H1 (cell line): ENCODE results near the gene NADSYN1. TPM values are rescaled to one million over a fixed set of nuclear protein-coding genes. Genes with fewer than 3 reads are reported as not detected.
A peak's percentile ranks its signal among the peaks of the same experiment; 100 is the strongest.

ENCODE experiments used
- CTCF ChIA-PET: fragments of 300-600 bp; sonication (Branson Sonifier 250); formaldehyde crosslinking; loops from one replicate; lab custom pipeline; 2021; ENCODE audit not compliant: partially characterized antibody; lab: Charles Lee
- POLR2A ChIA-PET: fragments of 300-600 bp; sonication (Branson Sonifier 250); formaldehyde crosslinking; loops from one replicate; lab custom pipeline; 2021; ENCODE audit warnings: inconsistent platforms; ENCODE audit not compliant: partially characterized antibody; lab: Charles Lee
- DNase-seq, 2 experiments: peaks; one replicate each; pipeline versions ENCODE4 v3.0.0 to v3.0.0-alpha.2; 2010 to 2022; ENCODE audit warnings: low spot score in 2 of 2, low read depth in 1 of 2, mixed read lengths in 1 of 2
- FAIRE-seq: peaks from 2 replicates; lab custom pipeline; 2011; peaks lifted over from hg19 to GRCh38; lab: Jason Lieb, UNC
- H2AFZ ChIP-seq: 2 replicates; pipeline ENCODE4 v1.8.1; 2012; ENCODE audit warnings: low read length, inconsistent platforms
- H2AK5ac ChIP-seq: 2 replicates; pipeline ENCODE4 v1.6.1; 2013; ENCODE audit warnings: low read depth, low read length
- H2BK120ac ChIP-seq: replicated peaks from 2 replicates; pipeline ENCODE3; 2013; ENCODE audit warnings: low read depth, low read length, inconsistent platforms
- H2BK12ac ChIP-seq: 2 replicates; pipeline ENCODE4 v1.6.1; 2013; ENCODE audit warnings: low read depth, low read length
- H2BK15ac ChIP-seq: 2 replicates; pipeline ENCODE4 v1.6.1; 2013; ENCODE audit warnings: low read length
- H2BK20ac ChIP-seq: 2 replicates; pipeline ENCODE4 v1.6.1; 2013; ENCODE audit warnings: low read length
- H2BK5ac ChIP-seq: 2 replicates; pipeline ENCODE4 v1.6.1; 2013; ENCODE audit warnings: low read depth, low read length
- H3K14ac ChIP-seq: 2 replicates; pipeline ENCODE4 v1.6.1; 2013; ENCODE audit warnings: inconsistent platforms; ENCODE audit not compliant: insufficient read length
- H3K18ac ChIP-seq: 2 replicates; pipeline ENCODE4 v1.6.1; 2013; ENCODE audit warnings: low read length; ENCODE audit errors: extremely low read depth
- H3K23ac ChIP-seq: 2 replicates; pipeline ENCODE4 v1.6.1; 2013; ENCODE audit warnings: inconsistent platforms; ENCODE audit not compliant: insufficient read length
- H3K23me2 ChIP-seq: 2 replicates; pipeline ENCODE4 v1.6.1; 2013; ENCODE audit warnings: low read depth, low read length
- H3K27ac ChIP-seq: 2 replicates; pipeline ENCODE4 v1.6.1; 2011; ENCODE audit warnings: low read depth, low read length, inconsistent platforms
- H3K27me3 ChIP-seq, 4 experiments: replicated peaks in 1 of 4; 1 replicate in 1 of 4; 2 replicates in 3 of 4; pipeline versions ENCODE4 v1.6.1 to v1.8.1; 2011 to 2013; ENCODE audit warnings: low read length in 3 of 4, mild to moderate bottlenecking in 3 of 4, inconsistent platforms in 2 of 4, mixed read lengths in 2 of 4, moderate library complexity in 1 of 4; ENCODE audit not compliant: control insufficient read depth in 3 of 4, insufficient read depth in 3 of 4; ENCODE audit errors: extremely low read depth in 1 of 4
- H3K36me3 ChIP-seq, 4 experiments: 2 replicates each; pipeline versions ENCODE4 v1.6.1 to v1.8.1; 2011 to 2013; ENCODE audit warnings: mild to moderate bottlenecking in 4 of 4, low read length in 3 of 4, moderate library complexity in 2 of 4, control low read depth in 1 of 4, inconsistent platforms in 1 of 4; ENCODE audit not compliant: insufficient read depth in 4 of 4, control insufficient read depth in 2 of 4
- H3K4ac ChIP-seq: replicated peaks from 2 replicates; pipeline ENCODE3; 2013; ENCODE audit warnings: low read length, low read depth, mixed read lengths, inconsistent platforms; ENCODE audit not compliant: insufficient read length
- H3K4me1 ChIP-seq, 4 experiments: replicated peaks in 1 of 4; 1 replicate in 1 of 4; 2 replicates in 3 of 4; pipeline versions ENCODE4 v1.6.1 to v1.8.1; 2011 to 2013; ENCODE audit warnings: low read length in 3 of 4, inconsistent platforms in 2 of 4, mixed read lengths in 1 of 4; ENCODE audit not compliant: insufficient read depth in 4 of 4, control insufficient read depth in 3 of 4
- H3K4me2 ChIP-seq, 2 experiments: 2 replicates each; pipeline versions ENCODE4 v1.6.1 to v1.8.1; 2011 to 2013; ENCODE audit warnings: low read depth in 2 of 2, low read length in 2 of 2, control low read depth in 1 of 2, inconsistent platforms in 1 of 2, mild to moderate bottlenecking in 1 of 2; ENCODE audit not compliant: insufficient read depth in 1 of 2
- H3K4me3 ChIP-seq, 4 experiments: fragments of 200-600, 300-600 bp in 1 of 4; sonication (generic), shearing (Covaris generic), sonication (Bioruptor Twin) in 1 of 4; 2 replicates each; pipeline versions ENCODE4 v1.5.1 to v1.8.1; 2011 to 2016; ENCODE audit warnings: low read length in 4 of 4, low read depth in 3 of 4, control low read depth in 2 of 4, inconsistent platforms in 2 of 4, mild to moderate bottlenecking in 2 of 4, mixed read lengths in 1 of 4, moderate library complexity in 1 of 4; ENCODE audit not compliant: insufficient read depth in 2 of 4; ENCODE audit errors: extremely low read depth in 1 of 4
- H3K56ac ChIP-seq: replicated peaks from 2 replicates; pipeline ENCODE3; 2013; ENCODE audit warnings: low read depth, mild to moderate bottlenecking, mixed read lengths, low read length, inconsistent platforms; ENCODE audit not compliant: insufficient read length
- H3K79me1 ChIP-seq: 2 replicates; pipeline ENCODE4 v1.6.1; 2013; ENCODE audit warnings: low read depth, low read length, control low read depth
- H3K79me2 ChIP-seq, 2 experiments: 2 replicates each; pipeline versions ENCODE4 v1.6.1 to v1.8.1; 2012 to 2013; ENCODE audit warnings: low read length in 2 of 2, mild to moderate bottlenecking in 2 of 2, inconsistent platforms in 1 of 2; ENCODE audit not compliant: insufficient read depth in 2 of 2, control insufficient read depth in 1 of 2
- H3K9ac ChIP-seq, 4 experiments: replicated peaks in 1 of 4; 1 replicate in 1 of 4; 2 replicates in 3 of 4; pipeline versions ENCODE4 v1.6.1 to v1.8.1; 2011 to 2013; ENCODE audit warnings: low read depth in 3 of 4, low read length in 3 of 4, control low read depth in 2 of 4, mild to moderate bottlenecking in 2 of 4, moderate library complexity in 2 of 4, inconsistent platforms in 1 of 4; ENCODE audit errors: extremely low read depth in 1 of 4
- H3K9me3 ChIP-seq, 2 experiments: 2 replicates each; pipeline versions ENCODE4 v1.6.1 to v1.8.1; 2012 to 2013; ENCODE audit warnings: mild to moderate bottlenecking in 2 of 2, moderate library complexity in 2 of 2, control low read depth in 1 of 2, inconsistent platforms in 1 of 2, low read depth in 1 of 2, low read length in 1 of 2, mixed read lengths in 1 of 2; ENCODE audit not compliant: insufficient read depth in 2 of 2
- H4K20me1 ChIP-seq, 2 experiments: replicated peaks in 1 of 2; 2 replicates each; pipeline versions ENCODE3 to v1.8.1; 2011 to 2013; ENCODE audit warnings: inconsistent platforms in 2 of 2, low read length in 2 of 2, mild to moderate bottlenecking in 1 of 2; ENCODE audit not compliant: insufficient read depth in 2 of 2, control insufficient read depth in 1 of 2
- H4K5ac ChIP-seq: 2 replicates; pipeline ENCODE4 v1.6.1; 2013; ENCODE audit warnings: low read length, low read depth, mixed read lengths, inconsistent platforms; ENCODE audit not compliant: insufficient read length
- H4K8ac ChIP-seq: 2 replicates; pipeline ENCODE4 v1.8.0; 2013; ENCODE audit warnings: mild to moderate bottlenecking, moderate library complexity, low read length, inconsistent platforms; ENCODE audit not compliant: insufficient read depth; ENCODE audit errors: extremely low read depth
- H4K91ac ChIP-seq: replicated peaks from 2 replicates; pipeline ENCODE3; 2013; ENCODE audit warnings: low read length, mixed read lengths, inconsistent platforms; ENCODE audit not compliant: insufficient read length
- CTBP2 ChIP-seq: IDR thresholded peaks from 2 replicates; pipeline ENCODE4 v1.7.0; 2011; ENCODE audit warnings: borderline replicate concordance, mild to moderate bottlenecking, moderate library complexity, mixed read lengths, low read length; ENCODE audit not compliant: insufficient read depth, insufficient read length
- HDAC2 ChIP-seq, 2 experiments: fragments of 300-600 bp in 1 of 2; sonication (generic) in 1 of 2; IDR thresholded peaks; 2 replicates each; pipeline ENCODE4 v1.6.1; 2011 to 2012; ENCODE audit warnings: low read depth in 2 of 2, low read length in 2 of 2, mild to moderate bottlenecking in 2 of 2, moderate library complexity in 2 of 2, borderline replicate concordance in 1 of 2, inconsistent platforms in 1 of 2
- HDAC6 ChIP-seq: IDR thresholded peaks from one replicate; pipeline ENCODE4 v1.7.1; 2012; ENCODE audit warnings: low read depth, mild to moderate bottlenecking, inconsistent platforms, low read length, moderate library complexity
- POU5F1 ChIP-seq: IDR thresholded peaks from 2 replicates; pipeline ENCODE4 v1.6.1; 2011; ENCODE audit warnings: low read depth, mild to moderate bottlenecking, low read length, moderate library complexity
- SAP30 ChIP-seq: fragments of 300-600 bp; sonication (generic); IDR thresholded peaks from 2 replicates; pipeline ENCODE4 v1.7.1; 2012; ENCODE audit warnings: low read length, moderate library complexity, mild to moderate bottlenecking, inconsistent platforms; ENCODE audit not compliant: insufficient read depth, insufficient replicate concordance
- SIRT6 ChIP-seq: IDR thresholded peaks from one replicate; pipeline ENCODE4 v1.7.1; 2012; ENCODE audit warnings: low read length, inconsistent platforms
- SP1 ChIP-seq: IDR thresholded peaks from 2 replicates; pipeline ENCODE4 v1.6.1; 2011; ENCODE audit warnings: low read depth, low read length
- WGBS, 2 experiments: shearing (Covaris generic) in 1 of 2; methylation state at CpG; one replicate each; pipeline versions ENCODE4 v1.1.6 to v1.1.7; 2013 to 2015; ENCODE audit warnings: low lambda C conversion rate in 2 of 2, mixed read lengths in 2 of 2, inconsistent platforms in 1 of 2, low coverage in 1 of 2, missing lambda C conversion rate in 1 of 2; ENCODE audit not compliant: insufficient replicate concordance in 2 of 2, insufficient coverage in 1 of 2, insufficient read length in 1 of 2; ENCODE audit errors: extremely low coverage in 1 of 2, missing lambda C conversion rate in 1 of 2; 5-methylcytosine and 5-hydroxymethylcytosine counted together
- polyA plus RNA-seq, 7 experiments: library from polyadenylated mRNA; depleted of rRNA in 3 of 7; stranded (reverse) in 5 of 7; unstranded in 2 of 7; fragments of >200 nt in 5 of 7; fragments of 200-250 nt in 2 of 7; gene quantifications; 1 replicate in 5 of 7; 2 replicates in 1 of 7; 4 replicates in 1 of 7; pipeline versions ENCODE4 v1.2.1 to v1.2.3, GENCODE V29; 2011 to 2013; ENCODE audit warnings: missing spikeins in 2 of 7, mixed read lengths in 2 of 7
- total RNA-seq: library from RNA; stranded (reverse); fragmentation: NEBNext Ultra II Directional; extraction: Animal tissue kit (Norgen Biotek cat#: 25700); gene quantifications from 2 replicates; pipeline ENCODE4 v1.2.1, GENCODE V29; 2021

The NADSYN1 gene
- total and polyA plus RNA-seq, 2 of the 8 experiments (the other 6 are each of a cell fraction or from before 2014, with no cell fraction given), result 38.3 to 38.6 TPM

DNA sequence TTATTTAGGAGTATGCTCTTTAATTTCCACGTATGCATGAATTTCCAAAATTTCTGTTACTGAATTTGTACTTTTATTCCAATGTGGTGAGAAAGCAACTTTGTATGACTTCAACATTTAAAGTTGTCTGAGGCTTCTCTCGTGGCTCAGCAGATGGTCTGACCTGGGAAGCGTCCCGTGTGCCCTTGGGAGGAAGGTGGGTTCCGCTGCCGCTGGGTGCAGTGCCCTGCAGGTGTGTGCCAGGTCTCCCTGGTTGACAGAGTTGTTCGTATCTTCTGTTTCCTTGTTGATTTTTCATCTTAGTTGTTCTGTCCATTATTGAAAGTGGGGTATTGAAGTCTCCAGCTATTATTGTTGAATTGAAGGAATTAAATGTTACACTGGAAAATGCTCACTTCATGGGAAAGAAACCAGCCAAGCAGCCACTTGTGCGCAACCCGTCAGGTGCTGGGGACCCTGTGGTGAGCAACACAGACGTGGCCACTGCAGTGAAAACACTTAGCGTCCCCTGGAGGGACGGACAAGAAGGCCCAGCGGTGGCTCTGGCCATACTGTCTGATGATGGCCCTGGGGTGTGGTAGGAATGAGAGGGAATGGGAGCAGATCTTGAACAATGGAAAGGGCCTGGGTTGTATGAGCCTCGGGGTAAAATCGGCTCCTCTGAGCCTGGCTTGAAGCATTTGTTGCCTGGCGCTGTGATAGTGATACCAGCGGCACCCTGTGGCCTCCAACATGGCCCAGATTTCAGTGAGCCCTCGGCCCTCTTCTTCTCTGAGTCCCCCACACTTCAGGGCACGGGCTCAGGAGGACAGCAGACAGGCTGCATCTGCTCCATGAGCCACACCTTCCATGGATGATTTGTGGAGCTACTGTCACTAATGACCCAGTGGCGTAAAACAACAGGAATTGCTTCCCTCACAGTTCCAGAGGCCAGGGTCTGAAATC lies 42.6 kb downstream of the NADSYN1 start:
- H3K4me3 ChIP-seq, result no peak overlapping the region
- H3K79me1 ChIP-seq, result no peaks in the 10 kb centered on the region
- H2BK15ac ChIP-seq, result no peak overlapping the region
- no peak overlapping the region for H3K18ac ChIP-seq
- H3K4ac ChIP-seq, result no peak overlapping the region
- no peak overlapping the region for H2BK120ac ChIP-seq
- WGBS, 2 experiments, result 91% methylated on average over 19 of the region's 20 CpGs; no CpG with 5 or more reads in 1 of the 2 experiments
- no peak overlapping the region for H3K27ac ChIP-seq
- H4K20me1 ChIP-seq, result peaks cover 0 to 5% of the 10 kb centered on the region in 2 experiments
- no peak overlapping the region for H3K14ac ChIP-seq
- no peak for FAIRE-seq
- no peak overlapping the region for H4K8ac ChIP-seq
- no peak overlapping the region for H2BK12ac ChIP-seq
- H3K9me3 ChIP-seq, result no peaks in the 10 kb centered on the region
- H3K79me2 ChIP-seq, result no peaks in the 10 kb centered on the region
- H4K5ac ChIP-seq, result no peak overlapping the region
- H3K4me2 ChIP-seq, result no peak overlapping the region
- peak in 1 of 2 experiments; percentile 24 for DNase-seq
- no peak overlapping the region for H3K9ac ChIP-seq
- H3K4me1 ChIP-seq, result no peaks in the 10 kb centered on the region
- no peak overlapping the region for H2BK20ac ChIP-seq
- H3K23me2 ChIP-seq, result no peaks in the 10 kb centered on the region
- H2AK5ac ChIP-seq, result no peak overlapping the region
- no peak overlapping the region for H4K91ac ChIP-seq
- ChIA-PET CTCF (interaction anchor here (1.1 kb wide), 1 partner anchor 9 kb away, joined by 3 read pairs; no protein-coding TSS in a partner anchor), POLR2A (no interaction called here)
- H3K36me3 ChIP-seq, result peaks cover 3 to 20% (median 9%) of the 10 kb centered on the region in 4 experiments; a peak in 5 of 8 replicates
- no peak for TF ChIP-seq HDAC6
- no peak for TF ChIP-seq SAP30
- TF ChIP-seq SP1, result no peak
- TF ChIP-seq HDAC2 (IDR thresholded peaks at IDR 0.05; ENCODE audit: borderline replicate concordance in 1 of 2, low read depth in 2 of 2, low read length in 2 of 2), result no peak
- TF ChIP-seq POU5F1, result no peak
- no peak for TF ChIP-seq CTBP2
- TF ChIP-seq SIRT6, result no peak
- no peak overlapping the region for H3K56ac ChIP-seq
- no peak overlapping the region for H2AFZ ChIP-seq
- no peak overlapping the region for H2BK5ac ChIP-seq
- no peaks in the 10 kb centered on the region for H3K27me3 ChIP-seq
- no peak overlapping the region for H3K23ac ChIP-seq
